Activated CD8-positive, alpha-beta memory T cell treated with anti-CD3 and anti-CD28 coated beads, Interleukin-2, amount 50 U/mL, for 4 hours (primary cell): ENCODE results near the gene RAPH1.

Experiments
- DNase-seq: peaks from one replicate; pipeline ENCODE4 v3.0.0-alpha.2; 2020

The RAPH1 gene

GRCh38 chr2:203484266-203485112, 50.6 kb downstream of the RAPH1 start:
- DNase-seq: peak; percentile 43

GRCh38 chr2:203480623-203481022, 54.5 kb downstream of the RAPH1 start:
- no peak for DNase-seq

- no peak for DNase-seq
These were observed 58.2 kb downstream of the RAPH1 start for GRCh38 chr2:203476881-203477280.

- no peak for DNase-seq
These were observed 63.8 kb downstream of the RAPH1 start for GRCh38 chr2:203471323-203471722.

- DNase-seq: no peak
These were observed 64.7 kb downstream of the RAPH1 start for GRCh38 chr2:203470371-203470770.

- no peak for DNase-seq
These were observed 65.6 kb downstream of the RAPH1 start for GRCh38 chr2:203469546-203469945.

- DNase-seq: no peak
These were observed 71.8 kb downstream of the RAPH1 start for GRCh38 chr2:203463266-203463678.

- no peak for DNase-seq
These were observed 72.8 kb downstream of the RAPH1 start for GRCh38 chr2:203462308-203462707.

- DNase-seq: no peak
These were observed 73.4 kb downstream of the RAPH1 start for GRCh38 chr2:203461746-203462145.

- DNase-seq: no peak
These were observed 79.9 kb downstream of the RAPH1 start for GRCh38 chr2:203455209-203455608.

GRCh38 chr2:203453858-203454451, 81.1 kb downstream of the RAPH1 start:
- no peak for DNase-seq

- DNase-seq: no peak
These were observed 83.4 kb downstream of the RAPH1 start for GRCh38 chr2:203451689-203452088.

- no peak for DNase-seq
These were observed 84.1 kb downstream of the RAPH1 start for GRCh38 chr2:203451011-203451410.

GRCh38 chr2:203450561-203450960, 84.5 kb downstream of the RAPH1 start:
- DNase-seq: no peak

GRCh38 chr2:203446780-203447179, 88.3 kb downstream of the RAPH1 start:
- no peak for DNase-seq

GRCh38 chr2:203446071-203446481, 89.0 kb downstream of the RAPH1 start:
- no peak for DNase-seq

- no peak for DNase-seq
These were observed 90.4 kb downstream of the RAPH1 start for GRCh38 chr2:203444738-203445137.

- no peak for DNase-seq
These were observed 92.6 kb downstream of the RAPH1 start for GRCh38 chr2:203442463-203442862.

- DNase-seq: no peak
These were observed 93.6 kb downstream of the RAPH1 start for GRCh38 chr2:203441463-203441862.

- no peak for DNase-seq
These were observed 94.4 kb downstream of the RAPH1 start for GRCh38 chr2:203440671-203441070.

GRCh38 chr2:203438528-203438927, 96.6 kb downstream of the RAPH1 start:
- no peak for DNase-seq

- DNase-seq: no peak
These were observed 97.6 kb downstream of the RAPH1 start for GRCh38 chr2:203437511-203437910.

- no peak for DNase-seq
These were observed 98.6 kb downstream of the RAPH1 start for GRCh38 chr2:203436496-203436895.

- DNase-seq: no peak
These were observed 102.3 kb downstream of the RAPH1 start for GRCh38 chr2:203432811-203433210.
